Spleen (tissue), 11 donors: Measurements from ENCODE around the gene KCNG2. TPM values are rescaled to one million over a fixed set of nuclear protein-coding genes. Genes with fewer than 3 reads are reported as not detected.

Experiments
- DNase-seq: peaks from one replicate; pipeline ENCODE4 v3.0.0-alpha.2; 2020
- H3K27ac ChIP-seq, 8 donors: fragments of 200-600 bp; sonication (generic) in 7 of 8; 1 replicate in 4 of 8; 2 replicates in 4 of 8; pipeline versions ENCODE4 v1.5.0 to v1.8.0; 2016 to 2021; ENCODE audit warnings: inconsistent platforms in 4 of 8, mild to moderate bottlenecking in 4 of 8, moderate library complexity in 1 of 8
- H3K27me3 ChIP-seq, 7 donors: fragments of 200-600 bp; sonication (generic) in 6 of 7; replicated peaks in 1 of 7; 1 replicate in 4 of 7; 2 replicates in 3 of 7; pipeline versions ENCODE4 v1.5.0 to v1.8.0; 2016 to 2021; ENCODE audit warnings: inconsistent platforms in 3 of 7, mild to moderate bottlenecking in 1 of 7
- H3K36me3 ChIP-seq, 6 donors: fragments of 200-600 bp; sonication (generic) in 5 of 6; 1 replicate in 4 of 6; 2 replicates in 2 of 6; pipeline versions ENCODE4 v1.5.0 to v1.8.0; 2016 to 2021; ENCODE audit warnings: inconsistent platforms in 2 of 6
- H3K4me1 ChIP-seq, 6 donors: fragments of 200-600 bp; sonication (generic) in 5 of 6; 1 replicate in 3 of 6; 2 replicates in 3 of 6; pipeline versions ENCODE4 v1.5.0 to v1.8.0; 2016 to 2021; ENCODE audit warnings: inconsistent platforms in 3 of 6
- H3K4me3 ChIP-seq, 8 donors: fragments of 200-600 bp; sonication (generic) in 7 of 8; 1 replicate in 4 of 8; 2 replicates in 4 of 8; pipeline versions ENCODE4 v1.5.0 to v1.8.0; 2016 to 2021; ENCODE audit warnings: inconsistent platforms in 4 of 8, mild to moderate bottlenecking in 4 of 8, moderate library complexity in 2 of 8
- H3K9me3 ChIP-seq, 8 donors: fragments of 200-600 bp; sonication (generic) in 7 of 8; 1 replicate in 4 of 8; 2 replicates in 4 of 8; pipeline versions ENCODE4 v1.5.0 to v1.8.0; 2016 to 2021; ENCODE audit warnings: inconsistent platforms in 4 of 8
- POLR2A ChIP-seq, 3 donors: fragments of 450-650 bp; IDR thresholded peaks; one replicate each; pipeline ENCODE4 v1.5.1; 2017; ENCODE audit warnings: antibody characterized with exemption in 3 of 3, mild to moderate bottlenecking in 1 of 3
- POLR2AphosphoS5 ChIP-seq, 3 donors: sonication (generic); formaldehyde crosslinking; IDR thresholded peaks; one replicate each; pipeline ENCODE4 v1.5.1; 2017; ENCODE audit warnings: antibody characterized with exemption in 3 of 3
- WGBS, 5 donors: extraction: QIAGEN DNeasy Blood & Tissue Kit in 3 of 5; methylation state at CpG; one replicate each; pipeline versions ENCODE4 v1.1.5 to v1.1.7; 2013 to 2018; 5-methylcytosine and 5-hydroxymethylcytosine counted together
- intact Hi-C: fragments of 100-400 bp; cut with DNase I; formaldehyde crosslinking; loops from one replicate; pipeline ENCODE4 v1.15.0; 2023; ENCODE audit warnings: low total_unique reads
- polyA plus RNA-seq, 3 donors: library from polyadenylated mRNA; stranded (reverse); fragments of 200-250 nt; gene quantifications; one replicate each; pipeline ENCODE4 v1.2.1, GENCODE V29; 2013
- total RNA-seq, 7 donors: library from RNA; depleted of rRNA in 3 of 7; stranded (reverse); fragments of >200 nt in 3 of 7; fragmentation: NEBNext Ultra II Directional in 4 of 7; extraction: Animal tissue kit (Norgen Biotek cat#: 25700) in 4 of 7; gene quantifications; one replicate each; pipeline versions ENCODE4 v1.1.0 to v1.2.1, GENCODE V29; 2016 to 2021
- TF ChIP-seq, protein P1 (sequence below), 11 experiments: fragments of 200-600 bp in 7 of 11; fragments of 450-650 bp in 4 of 11; sonication (generic) in 4 of 11; IDR thresholded peaks in 8 of 11; conservative IDR thresholded peaks in 3 of 11; 1 replicate in 7 of 11; 2 replicates in 4 of 11; pipeline versions ENCODE4 v1.4.0 to v1.8.0; 2016 to 2021; ENCODE audit warnings: antibody characterized with exemption in 11 of 11, inconsistent platforms in 4 of 11, mild to moderate bottlenecking in 1 of 11
- donor health status: healthy with polysubstance abuse.
- donor health status: DM: no; HTN: no; CAD: no; lungs with moderate emphysema.
- donor health status: DM: no; HTN: no; CAD: no.
- donor health status: Bipolar disorder and iron deficiency.
- donor health status: healthy.
- donor health status: DM: no; HTN: no; CAD: no.
- donor health status: DM: yes; HTN: yes; CAD: no.

The KCNG2 gene
- total and polyA plus RNA-seq, 10 donors: 0.15 to 3.2 (median 0.38) TPM; not detected in 1

GRCh38 chr18:79785831-79786230 lies 11.9 kb upstream of the KCNG2 start:
- 79 to 86% (median 82%) methylated on average over 3 to 12 of the region's 12 CpGs for WGBS, 5 donors
- TF ChIP-seq, protein P1, sequence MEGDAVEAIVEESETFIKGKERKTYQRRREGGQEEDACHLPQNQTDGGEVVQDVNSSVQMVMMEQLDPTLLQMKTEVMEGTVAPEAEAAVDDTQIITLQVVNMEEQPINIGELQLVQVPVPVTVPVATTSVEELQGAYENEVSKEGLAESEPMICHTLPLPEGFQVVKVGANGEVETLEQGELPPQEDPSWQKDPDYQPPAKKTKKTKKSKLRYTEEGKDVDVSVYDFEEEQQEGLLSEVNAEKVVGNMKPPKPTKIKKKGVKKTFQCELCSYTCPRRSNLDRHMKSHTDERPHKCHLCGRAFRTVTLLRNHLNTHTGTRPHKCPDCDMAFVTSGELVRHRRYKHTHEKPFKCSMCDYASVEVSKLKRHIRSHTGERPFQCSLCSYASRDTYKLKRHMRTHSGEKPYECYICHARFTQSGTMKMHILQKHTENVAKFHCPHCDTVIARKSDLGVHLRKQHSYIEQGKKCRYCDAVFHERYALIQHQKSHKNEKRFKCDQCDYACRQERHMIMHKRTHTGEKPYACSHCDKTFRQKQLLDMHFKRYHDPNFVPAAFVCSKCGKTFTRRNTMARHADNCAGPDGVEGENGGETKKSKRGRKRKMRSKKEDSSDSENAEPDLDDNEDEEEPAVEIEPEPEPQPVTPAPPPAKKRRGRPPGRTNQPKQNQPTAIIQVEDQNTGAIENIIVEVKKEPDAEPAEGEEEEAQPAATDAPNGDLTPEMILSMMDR (IDR thresholded peaks at IDR 0.05 in 8 of 11, conservative IDR thresholded peaks at IDR 0.05 in 3 of 11): no peak
- TF ChIP-seq POLR2AphosphoS5 (IDR thresholded peaks at IDR 0.05) (no peak), POLR2A (IDR thresholded peaks at IDR 0.05) (no peak)
- Histone ChIP-seq H3K36me3 (no peaks in the 10 kb centered on the region), H3K4me1 (peaks cover 0 to 30% (median 14%) of the 10 kb centered on the region in 6 donors), H3K9me3 (no peaks in the 10 kb centered on the region), H3K27me3 (peaks cover 5 to 84% (median 61%) of the 10 kb centered on the region in 7 donors), H3K27ac (no peak overlapping the region), H3K4me3 (no peak overlapping the region)
- peak; percentile 60 for DNase-seq
- intact Hi-C loops: no loop called here

DNA sequence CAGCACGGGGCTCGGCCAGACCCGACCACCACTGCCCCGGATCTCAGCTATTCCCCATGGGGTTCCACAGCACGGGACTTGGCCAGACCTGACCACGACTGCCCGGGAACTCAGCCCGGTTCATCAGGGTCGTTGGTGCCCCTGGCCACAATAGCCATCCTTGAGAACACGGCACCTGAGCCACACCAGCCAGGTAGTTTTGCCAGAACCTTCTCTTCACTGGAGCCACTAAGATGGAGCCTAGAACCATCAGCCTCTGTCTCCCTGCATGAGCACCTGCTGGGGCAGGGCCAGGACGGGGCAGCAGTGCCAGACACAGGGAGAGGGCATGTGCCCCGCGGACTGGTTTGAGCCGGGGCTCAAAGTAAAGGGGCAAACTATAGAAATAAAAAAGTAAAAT lies 11.4 kb upstream of the KCNG2 start:
- Histone ChIP-seq H3K4me1 (peaks cover 0 to 34% (median 18%) of the 10 kb centered on the region in 6 donors), H3K36me3 (no peaks in the 10 kb centered on the region), H3K4me3 (no peak overlapping the region), H3K9me3 (no peaks in the 10 kb centered on the region), H3K27ac (no peak overlapping the region), H3K27me3 (peaks cover 5 to 87% (median 61%) of the 10 kb centered on the region in 7 donors)
- intact Hi-C loops: no loop called here
- no peak for TF ChIP-seq POLR2AphosphoS5 (IDR thresholded peaks at IDR 0.05)
- no peak for TF ChIP-seq POLR2A (IDR thresholded peaks at IDR 0.05)
- TF ChIP-seq, protein P1 (IDR thresholded peaks at IDR 0.05 in 8 of 11, conservative IDR thresholded peaks at IDR 0.05 in 3 of 11): no peak
- WGBS, 5 donors: 76 to 88% (median 82%) methylated on average over 6 to 14 of the region's 14 CpGs
- DNase-seq: peak; percentile 50

GRCh38 chr18:79786786-79787526 lies 10.8 kb upstream of the KCNG2 start:
- TF ChIP-seq POLR2AphosphoS5 (IDR thresholded peaks at IDR 0.05) (no peak), POLR2A (IDR thresholded peaks at IDR 0.05) (no peak)
- TF ChIP-seq, protein P1 (IDR thresholded peaks at IDR 0.05 in 8 of 11, conservative IDR thresholded peaks at IDR 0.05 in 3 of 11): no peak
- WGBS, 5 donors: 68 to 84% (median 77%) methylated on average over 20 to 22 of the region's 22 CpGs
- no peak overlapping the region for H3K27ac ChIP-seq
- H3K4me1 ChIP-seq: peaks cover 0 to 41% (median 24%) of the 10 kb centered on the region in 6 donors
- no peaks in the 10 kb centered on the region for H3K9me3 ChIP-seq
- intact Hi-C loops: no loop called here
- peaks cover 5 to 90% (median 61%) of the 10 kb centered on the region in 7 donors for H3K27me3 ChIP-seq
- no peak overlapping the region for H3K4me3 ChIP-seq
- DNase-seq: peak; percentile 67
- H3K36me3 ChIP-seq: no peaks in the 10 kb centered on the region

GRCh38 chr18:79787527-79787864 lies 10.2 kb upstream of the KCNG2 start:
- no peaks in the 10 kb centered on the region for H3K36me3 ChIP-seq
- H3K27me3 ChIP-seq: peaks cover 5 to 96% (median 61%) of the 10 kb centered on the region in 7 donors
- no peak for DNase-seq
- intact Hi-C loops: no loop called here
- WGBS, 5 donors: 82 to 87% (median 86%) methylated on average over 16 of the region's 16 CpGs
- no peaks in the 10 kb centered on the region for H3K9me3 ChIP-seq
- H3K4me1 ChIP-seq: peaks cover 0 to 46% (median 30%) of the 10 kb centered on the region in 6 donors
- TF ChIP-seq, protein P1 (IDR thresholded peaks at IDR 0.05 in 8 of 11, conservative IDR thresholded peaks at IDR 0.05 in 3 of 11): no peak
- H3K4me3 ChIP-seq: peak overlapping the region in 2 of 8 donors; percentile 19 to 37
- H3K27ac ChIP-seq: no peak overlapping the region
